H1 (cell line): ENCODE data around the gene KIF13A. TPM values are rescaled to one million over a fixed set of nuclear protein-coding genes. Genes with fewer than 3 reads are reported as not detected.

ENCODE experiments used
- ATF3 ChIP-seq: IDR thresholded peaks from 2 replicates; pipeline ENCODE4 v1.6.1; 2011; ENCODE audit warnings: low read depth, mild to moderate bottlenecking, low read length; ENCODE audit not compliant: insufficient read depth
- polyA plus RNA-seq, 7 experiments: library from polyadenylated mRNA; depleted of rRNA in 3 of 7; stranded (reverse) in 5 of 7; unstranded in 2 of 7; fragments of >200 nt in 5 of 7; fragments of 200-250 nt in 2 of 7; gene quantifications; 1 replicate in 5 of 7; 2 replicates in 1 of 7; 4 replicates in 1 of 7; pipeline versions ENCODE4 v1.2.1 to v1.2.3, GENCODE V29; 2011 to 2013; ENCODE audit warnings: missing spikeins in 2 of 7, mixed read lengths in 2 of 7
- total RNA-seq: library from RNA; stranded (reverse); fragmentation: NEBNext Ultra II Directional; extraction: Animal tissue kit (Norgen Biotek cat#: 25700); gene quantifications from 2 replicates; pipeline ENCODE4 v1.2.1, GENCODE V29; 2021

Gene KIF13A
- total and polyA plus RNA-seq, 2 of the 8 experiments (the other 6 are each of a cell fraction or from before 2014, with no cell fraction given) = 14.7 to 40.8 TPM

- TF ChIP-seq ATF3 = no peak
- TF ChIP-seq, all 59 proteins: peak for 0
These were observed 108.7 kb downstream of the KIF13A start (continued) for GRCh38 chr6:17878734-17879133.
